ENCODE measurements around the gene GMDS.

GMDS gene

DNA sequence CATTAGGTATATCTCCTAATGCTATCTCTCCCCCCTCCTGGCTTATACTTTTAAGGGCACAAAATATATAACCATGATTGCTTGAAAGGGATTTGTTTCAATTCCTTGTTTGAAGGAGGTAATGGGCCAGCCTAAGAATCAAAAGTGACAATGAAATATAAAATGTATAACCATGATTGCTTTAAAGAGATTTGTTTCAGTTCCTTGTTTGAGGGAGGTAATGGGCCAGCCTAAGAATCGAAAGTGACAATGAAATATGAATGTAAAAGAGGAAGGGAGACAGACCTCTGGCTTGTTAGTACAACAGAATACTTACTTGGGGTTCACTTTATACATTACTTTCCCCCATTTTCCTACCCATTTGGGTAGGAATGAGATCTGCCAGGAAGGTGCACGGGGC lies 580.2 kb downstream of the GMDS start:
- DNase-seq, result no peak

DNA sequence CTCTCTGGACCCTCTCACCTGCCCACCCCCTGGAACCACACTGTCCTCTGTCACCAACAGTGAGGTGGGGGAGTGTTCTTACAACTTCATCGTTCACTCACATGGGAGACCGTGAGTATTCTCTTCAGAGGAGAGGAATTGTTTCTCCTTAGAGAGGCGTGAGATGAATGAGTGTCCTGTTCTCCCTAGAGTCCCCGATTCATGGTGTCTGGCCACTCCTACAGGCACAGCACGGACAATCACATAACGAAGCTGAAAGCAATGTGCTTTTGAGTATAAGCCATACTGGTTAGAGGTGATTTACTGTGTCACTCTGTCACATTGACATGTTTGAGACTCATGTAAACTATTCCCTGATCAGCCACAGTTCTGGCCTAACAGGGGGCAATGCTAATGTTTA lies 581.1 kb downstream of the GMDS start:
- no peak for DNase-seq

DNA sequence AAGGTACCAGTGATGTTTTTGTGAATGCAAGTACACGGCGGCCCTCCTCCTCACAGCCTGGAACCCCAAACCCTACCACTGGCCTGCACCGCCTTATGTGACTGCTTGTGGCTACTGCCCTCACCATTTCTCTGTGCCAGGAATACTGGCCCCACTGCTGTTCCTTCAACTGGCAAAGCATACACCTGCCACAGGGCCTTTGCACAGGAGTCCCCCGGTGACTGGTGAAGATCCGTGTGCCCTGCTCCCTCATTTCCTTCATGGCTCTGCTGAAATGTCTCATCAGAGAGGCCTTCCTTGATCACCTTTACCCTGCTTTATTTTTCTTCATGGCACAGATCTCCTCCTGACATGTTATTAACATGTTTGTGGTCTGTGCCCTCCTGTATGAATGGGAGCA lies 581.9 kb downstream of the GMDS start:
- DNase-seq, result no peak

DNA sequence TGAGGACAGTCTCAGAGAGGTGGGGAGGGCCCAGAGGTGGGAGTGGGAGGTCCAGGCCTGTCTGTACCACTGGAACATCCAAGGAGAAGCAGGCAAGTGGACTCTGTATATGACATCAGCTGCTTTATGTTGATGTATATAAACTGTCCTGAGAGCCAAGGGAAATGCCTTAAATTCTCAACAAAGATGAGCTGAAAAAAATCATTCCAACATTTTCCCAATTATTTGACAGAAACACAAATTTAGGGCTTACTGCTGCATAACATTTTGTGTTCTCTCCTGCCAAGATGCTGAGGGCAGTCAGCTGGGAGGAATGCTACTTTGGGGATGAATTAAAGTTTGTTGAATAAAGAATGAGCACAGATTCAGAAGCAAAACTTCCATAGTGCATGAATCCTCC lies 582.9 kb downstream of the GMDS start:
- DNase-seq, result no peak

DNA sequence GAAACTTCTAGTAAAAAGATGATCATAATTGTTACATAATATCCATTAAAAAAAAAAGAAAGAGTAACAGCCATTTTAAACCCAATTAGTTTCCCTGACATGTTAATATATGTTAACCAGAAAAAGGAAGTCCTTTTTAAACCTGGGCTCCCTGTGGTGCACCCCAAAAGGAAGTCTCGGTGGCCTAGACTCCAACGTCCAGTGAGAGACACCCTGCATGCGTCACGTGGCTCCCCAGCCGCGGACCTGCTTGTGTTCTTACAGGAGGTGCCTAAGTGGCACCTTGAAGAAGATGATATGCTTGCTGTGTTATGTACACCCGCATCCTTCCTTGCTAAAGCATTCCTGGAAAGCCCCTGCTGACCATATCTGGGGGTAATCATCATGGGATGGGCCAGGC lies 585.6 kb downstream of the GMDS start:
- no peak for DNase-seq

DNA sequence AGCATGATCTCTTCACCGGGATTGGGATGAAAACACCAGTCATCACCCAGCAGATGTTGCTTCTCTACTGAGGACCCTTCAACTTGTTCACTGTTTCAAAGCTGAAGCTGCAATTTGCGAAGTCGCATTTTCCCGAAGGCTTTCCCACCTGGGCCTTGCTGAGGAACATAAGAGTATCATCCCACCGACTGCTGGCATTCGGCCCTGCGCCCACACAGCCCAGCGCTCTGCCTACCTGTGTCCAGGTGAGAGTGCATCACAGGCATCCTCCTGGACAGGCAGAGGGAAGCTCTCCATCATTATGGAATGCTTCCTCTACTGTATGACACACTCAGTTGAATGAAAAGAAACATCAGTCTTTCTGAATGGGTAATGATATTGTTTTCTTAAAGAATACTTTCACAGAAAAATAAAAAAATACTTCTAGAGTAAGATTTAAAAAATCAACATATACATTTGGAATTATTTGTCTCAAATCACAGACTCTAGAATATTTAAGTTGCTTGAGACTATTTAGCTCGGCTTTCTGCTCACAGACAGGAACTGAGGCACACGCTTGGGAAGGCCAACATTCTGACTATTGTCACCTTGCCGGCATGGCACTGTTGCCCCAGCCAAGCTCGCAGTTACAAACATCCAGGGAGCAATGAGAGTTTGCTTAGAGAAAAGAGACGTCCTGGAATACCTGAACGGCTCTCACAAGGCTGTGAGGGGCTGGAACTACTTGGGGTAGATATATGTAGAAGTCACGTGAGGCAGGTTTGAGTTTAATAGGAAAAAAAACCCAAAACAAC lies 587.0 kb downstream of the GMDS start:
- DNase-seq, result no peak

DNA sequence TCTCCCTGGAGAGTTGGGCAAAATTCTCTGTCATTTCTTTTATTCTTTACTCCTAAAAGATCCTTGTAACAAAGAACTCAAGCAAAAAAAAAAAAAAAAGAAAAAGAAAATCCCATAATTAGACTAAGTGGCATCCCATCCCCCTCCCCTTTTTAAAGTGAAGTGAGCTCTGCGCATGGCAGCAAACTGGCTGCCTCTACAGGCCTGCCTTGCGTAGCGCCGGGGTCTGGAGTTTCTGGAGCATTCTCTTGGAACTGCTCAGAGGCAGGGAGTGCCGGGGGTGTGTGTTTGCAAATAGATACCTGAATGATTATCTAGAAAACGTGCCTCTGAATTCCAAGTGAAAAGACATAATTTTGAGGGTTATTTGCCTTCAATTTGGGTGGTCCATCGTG lies 587.6 kb downstream of the GMDS start:
- DNase-seq, result no peak

DNA sequence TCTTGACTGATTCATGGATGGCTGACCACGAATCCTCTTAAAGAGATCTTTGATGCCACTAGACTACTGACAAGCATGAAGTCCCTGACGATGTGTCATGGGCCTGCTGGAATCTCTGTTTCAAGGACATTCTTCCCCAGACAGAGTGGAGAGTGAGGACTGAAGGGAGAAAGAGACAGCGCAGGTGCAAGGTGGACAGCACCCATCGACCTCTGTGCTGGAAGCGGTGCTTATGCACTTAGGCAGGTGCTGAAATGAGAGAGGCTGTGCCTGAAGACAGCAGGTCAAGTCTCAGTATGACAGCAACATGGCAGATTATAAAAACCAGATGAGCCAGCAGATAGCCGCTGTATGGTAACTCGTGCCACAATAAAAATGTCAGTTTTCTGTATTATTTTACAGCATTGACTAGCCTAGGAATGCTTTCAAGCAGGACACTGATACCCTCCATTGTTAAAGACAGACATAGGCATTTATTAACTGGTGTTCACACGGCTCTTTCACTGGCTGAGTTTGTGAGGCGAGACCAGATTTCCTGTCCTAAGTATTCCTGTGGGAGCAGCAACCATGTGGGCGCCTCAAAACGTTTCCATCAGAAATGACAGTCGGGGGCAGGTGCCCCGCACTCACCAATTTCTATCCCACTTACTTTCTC lies 588.2 kb downstream of the GMDS start:
- no peak for DNase-seq

DNA sequence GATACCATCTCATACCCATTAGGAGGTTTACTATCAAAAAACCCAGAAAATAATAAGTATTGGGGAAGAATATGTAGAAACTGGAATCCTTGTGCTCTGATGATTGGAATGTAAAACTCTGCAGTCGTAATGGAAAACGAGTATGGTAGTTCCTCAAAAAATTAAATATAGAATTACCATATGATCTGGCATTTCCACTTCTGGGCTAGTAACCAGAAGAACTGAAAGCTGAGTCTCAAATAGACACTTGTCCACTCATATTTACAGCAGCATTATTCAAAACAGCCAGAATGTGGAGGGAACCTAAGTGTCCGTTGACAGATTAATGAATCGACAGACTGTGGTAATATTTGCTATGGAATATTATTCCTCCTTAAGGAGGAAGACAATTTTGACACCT lies 591.4 kb downstream of the GMDS start:
- no peak for DNase-seq

DNA sequence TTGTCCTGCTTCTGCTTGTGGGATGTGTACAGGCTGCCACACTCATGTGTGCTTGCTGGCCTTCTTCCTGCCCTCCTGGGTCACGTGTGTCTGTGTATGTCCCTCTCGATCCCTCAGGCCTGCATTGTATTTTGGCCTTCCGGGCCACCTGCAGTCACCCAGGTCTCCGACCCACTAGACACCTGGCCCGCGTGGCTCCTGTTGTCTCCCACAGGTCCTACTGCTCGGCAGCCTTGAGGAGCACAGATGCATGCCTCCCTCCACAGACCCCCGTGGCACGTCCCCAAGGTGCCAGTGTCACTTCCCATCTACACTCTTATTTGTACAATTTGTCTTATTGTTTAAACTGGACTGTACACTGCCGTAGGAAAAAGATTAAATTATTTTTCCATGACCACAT lies 592.6 kb downstream of the GMDS start:
- DNase-seq, result no peak

DNA sequence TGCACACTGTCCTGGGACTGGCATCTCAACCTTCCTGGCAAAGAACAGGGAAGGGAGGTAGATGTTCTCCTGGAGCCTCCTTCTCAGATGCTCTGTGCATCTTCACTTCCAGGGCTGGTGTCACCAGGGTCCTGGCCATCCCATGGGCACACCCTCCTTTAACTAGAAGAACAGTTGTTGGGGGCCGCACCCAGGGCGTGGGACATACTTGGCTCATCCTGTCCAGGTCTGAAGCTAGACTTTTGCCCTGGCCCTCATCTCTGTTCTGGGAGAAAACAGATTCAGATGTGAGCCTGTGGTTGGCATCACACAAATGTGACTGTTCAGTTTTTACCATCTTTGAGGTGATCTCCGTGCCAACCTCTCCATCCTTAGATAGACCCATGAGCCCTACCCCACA lies 594.0 kb downstream of the GMDS start:
- no peak for DNase-seq

DNA sequence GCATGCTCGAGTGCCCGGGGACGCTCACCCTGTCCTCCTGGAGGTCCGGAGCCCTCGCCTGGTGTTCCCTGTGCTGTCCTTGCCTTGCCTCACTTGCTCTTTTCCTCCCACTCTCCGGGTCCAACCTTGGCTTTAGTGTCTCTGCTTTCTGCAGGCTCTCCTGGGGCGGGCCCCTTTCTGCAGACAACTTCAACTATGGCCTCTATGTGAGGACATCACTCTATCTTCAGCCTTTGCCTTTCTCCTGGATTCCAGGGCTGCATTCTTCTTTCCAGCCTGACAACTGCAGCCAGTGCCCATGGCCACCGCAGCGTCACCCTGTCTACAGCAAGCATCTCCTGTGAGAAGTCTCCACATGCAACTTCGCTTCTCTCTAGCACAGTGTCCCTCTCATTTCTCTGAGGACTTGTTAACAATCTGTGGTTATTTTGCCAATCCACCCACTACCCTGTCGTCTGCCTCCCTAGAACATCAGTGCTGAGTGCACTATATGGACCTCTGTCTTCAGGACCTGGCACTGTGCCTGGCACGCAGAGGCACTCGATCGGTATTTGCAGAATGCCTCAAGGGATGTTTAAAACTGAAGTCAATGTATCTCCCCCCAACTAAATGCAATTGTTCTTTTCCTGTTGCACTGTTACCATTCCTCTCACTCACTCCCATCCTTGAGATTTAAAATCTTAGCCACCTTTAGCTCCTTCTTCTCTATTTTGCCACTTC lies 599.8 kb downstream of the GMDS start:
- no peak for DNase-seq

DNA sequence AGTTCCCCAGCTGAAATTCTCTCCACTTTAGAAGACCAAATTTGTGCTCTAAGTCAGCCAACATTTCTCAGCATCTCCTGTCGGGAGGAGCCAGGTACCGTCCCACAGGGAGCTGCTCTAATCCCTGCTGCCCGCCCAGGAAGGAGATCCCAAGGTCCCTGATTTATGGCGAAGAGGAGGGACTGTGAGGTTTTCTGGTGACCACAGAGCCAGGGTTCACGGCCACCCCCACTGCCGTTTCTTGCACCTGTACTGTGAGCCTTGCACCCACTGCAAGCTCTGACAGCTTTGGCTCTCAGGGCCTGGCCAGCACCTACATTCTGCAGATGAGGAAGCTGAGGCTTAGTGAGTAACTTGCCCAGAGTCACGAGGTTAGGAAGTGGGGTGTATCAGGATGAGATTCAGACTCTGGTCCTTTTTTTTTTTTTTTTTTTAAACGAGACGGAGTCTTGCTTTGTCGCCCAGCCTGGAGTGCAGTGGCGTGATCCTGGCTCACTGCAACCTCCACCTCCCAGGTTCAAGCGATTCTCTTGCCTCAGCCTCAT lies 600.8 kb downstream of the GMDS start:
- DNase-seq, result no peak

DNA sequence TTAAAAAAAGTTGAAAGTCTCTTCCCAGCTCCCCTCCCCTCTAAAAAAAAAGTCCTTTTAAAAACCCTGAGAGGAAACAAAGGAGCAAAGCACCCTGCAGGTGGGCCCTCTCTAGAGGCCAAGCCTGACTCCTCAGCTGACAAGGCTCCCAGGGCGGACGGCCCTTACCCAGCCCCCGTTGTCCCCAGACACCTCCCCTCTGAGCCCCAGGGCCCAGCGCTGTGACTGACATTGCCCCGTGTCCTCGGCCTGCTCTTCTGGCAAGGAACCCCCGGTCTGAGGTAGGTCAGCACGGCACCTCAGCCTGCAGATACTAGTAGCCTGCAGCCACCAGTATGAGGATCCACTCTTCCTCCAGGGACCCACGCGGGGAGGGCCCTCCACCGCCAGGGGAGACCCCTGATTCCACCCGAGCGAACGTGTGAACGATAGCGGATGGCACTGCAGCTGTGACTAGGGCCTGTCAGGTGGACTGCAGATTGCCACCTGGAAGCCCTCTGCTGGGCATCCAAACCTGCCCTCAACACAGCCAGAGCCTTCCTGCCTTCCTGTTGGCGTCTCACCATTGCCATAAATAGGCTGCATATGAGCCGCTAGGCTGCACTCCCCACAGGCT lies 601.5 kb downstream of the GMDS start:
- DNase-seq, result no peak

DNA sequence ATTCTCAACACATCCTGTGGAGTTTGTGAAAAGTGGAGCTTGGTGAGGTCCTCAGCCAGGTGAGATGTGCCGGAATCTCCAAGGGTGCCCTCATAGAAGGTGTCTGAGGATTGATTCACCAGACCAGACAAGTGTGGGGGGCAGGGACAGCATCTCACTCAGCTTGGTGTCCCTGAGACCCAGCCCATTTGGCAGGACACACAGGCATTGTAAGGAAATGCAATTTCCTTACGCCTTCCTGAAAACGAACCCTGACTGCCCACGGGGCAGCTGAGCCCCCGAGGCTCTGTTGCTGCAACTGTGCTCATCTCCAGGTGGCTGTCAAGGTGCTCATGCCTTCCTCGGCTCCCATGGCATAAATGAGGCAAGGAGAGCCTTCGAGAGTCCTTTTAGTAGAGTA lies 602.3 kb downstream of the GMDS start:
- no peak for DNase-seq

DNA sequence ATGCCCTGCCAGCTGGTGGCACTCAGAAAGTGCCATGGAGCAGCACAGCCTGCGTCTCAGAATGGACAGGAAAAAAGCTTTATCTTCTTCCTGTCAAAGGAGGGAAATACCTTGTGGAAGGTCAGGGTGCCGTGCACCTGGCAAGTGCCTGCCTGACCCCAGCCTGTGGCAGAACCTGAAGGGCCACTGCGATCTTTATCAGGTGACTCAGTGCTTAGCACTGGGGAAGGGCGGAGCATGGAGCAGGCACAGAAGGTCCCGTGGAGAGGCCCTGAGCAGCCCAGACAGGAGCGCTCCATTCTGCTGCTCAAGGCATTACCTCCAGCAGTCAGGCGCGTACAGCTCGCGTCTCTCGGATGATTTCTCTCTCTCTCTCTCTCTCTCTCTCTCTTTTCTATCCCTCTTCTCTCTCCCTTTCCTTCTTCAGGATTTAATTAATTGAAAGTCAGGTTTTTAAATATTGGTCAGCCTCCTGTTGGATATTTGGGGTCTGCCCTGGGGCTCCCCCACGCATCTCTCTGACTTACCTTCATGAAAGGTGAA lies 604.0 kb downstream of the GMDS start:
- no peak for DNase-seq

DNA sequence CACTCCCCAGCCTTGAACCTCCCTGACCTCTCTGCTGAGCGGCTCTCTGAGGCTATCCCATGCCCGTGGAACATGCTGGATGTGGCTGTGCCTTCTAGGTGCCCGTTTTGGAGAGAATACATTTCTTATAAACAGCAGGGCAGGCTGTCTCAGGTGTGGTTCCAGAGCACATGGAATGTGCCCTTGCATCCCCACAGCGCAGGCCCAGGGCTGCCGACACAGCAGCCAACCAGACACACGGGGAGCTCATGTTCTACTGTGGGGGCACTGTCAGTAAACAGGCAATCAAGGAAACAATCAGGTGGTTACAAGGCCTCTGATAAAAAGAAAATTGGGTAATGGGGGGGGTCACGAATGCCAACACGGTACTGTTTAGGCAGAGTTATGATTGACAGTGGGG lies 604.9 kb downstream of the GMDS start:
- DNase-seq, result no peak

DNA sequence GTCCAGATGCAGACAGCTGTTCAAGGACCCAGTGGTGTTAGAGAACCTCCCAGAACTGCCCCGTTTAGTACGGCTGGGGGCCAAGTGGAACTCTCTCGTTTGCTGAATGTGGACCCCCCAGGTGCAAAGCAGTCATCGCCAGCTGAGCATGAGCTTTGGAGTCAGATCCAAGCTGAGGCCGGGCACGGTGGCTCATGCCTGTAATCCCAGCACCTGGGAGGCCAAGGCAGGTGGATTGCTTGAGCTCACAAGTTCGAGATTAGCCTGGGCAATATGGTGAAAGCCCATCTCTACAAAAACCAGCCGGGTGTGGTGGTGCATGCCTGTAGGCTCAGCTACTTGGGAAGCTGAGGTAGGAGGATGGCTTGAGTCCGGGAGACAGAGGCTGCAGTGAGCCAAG lies 606.0 kb downstream of the GMDS start:
- DNase-seq, result no peak

DNA sequence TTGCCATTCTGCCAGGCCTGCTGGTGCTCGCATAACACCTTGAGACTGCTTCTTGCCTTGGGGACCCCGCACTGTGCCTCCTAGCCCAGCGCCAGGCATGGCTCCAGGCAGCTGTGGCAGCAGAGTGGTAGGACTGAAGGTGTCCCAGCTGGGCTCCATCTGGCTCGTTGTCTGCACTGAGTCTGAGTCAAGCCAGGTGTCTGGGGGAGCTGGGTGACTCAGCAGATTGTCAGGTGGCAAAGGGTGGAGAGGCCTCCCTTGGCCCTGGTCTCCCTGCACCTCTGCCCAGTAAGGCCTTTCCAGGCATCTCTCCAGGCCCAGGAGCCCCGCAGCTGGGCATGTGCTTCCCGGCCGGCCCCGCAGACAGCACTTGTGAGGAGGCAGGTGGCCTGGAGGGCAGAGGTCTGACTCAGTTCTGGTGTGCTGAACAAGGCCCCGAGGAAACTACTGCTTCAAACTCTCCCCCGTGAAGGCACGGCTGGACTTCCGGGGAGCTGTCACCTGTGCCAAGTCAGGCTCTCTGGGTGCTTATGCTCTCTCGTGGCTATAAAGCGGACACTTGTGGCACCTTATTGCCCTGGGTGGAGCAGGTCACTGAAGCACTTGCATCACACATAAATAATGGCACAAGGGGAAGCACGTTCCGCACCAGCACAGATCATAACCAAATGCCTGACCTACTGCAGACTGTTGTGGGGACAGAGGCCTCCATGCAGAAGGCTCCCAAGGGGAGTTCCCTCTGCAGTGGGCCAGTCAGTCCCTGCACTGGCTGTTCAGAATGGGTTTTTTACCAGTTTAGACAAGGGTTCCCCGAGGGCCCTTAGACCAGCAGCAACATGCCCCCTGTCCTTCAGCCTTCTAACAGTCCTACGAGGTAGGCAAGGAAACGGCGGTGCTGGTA lies 608.2 kb downstream of the GMDS start:
- no peak for DNase-seq

DNA sequence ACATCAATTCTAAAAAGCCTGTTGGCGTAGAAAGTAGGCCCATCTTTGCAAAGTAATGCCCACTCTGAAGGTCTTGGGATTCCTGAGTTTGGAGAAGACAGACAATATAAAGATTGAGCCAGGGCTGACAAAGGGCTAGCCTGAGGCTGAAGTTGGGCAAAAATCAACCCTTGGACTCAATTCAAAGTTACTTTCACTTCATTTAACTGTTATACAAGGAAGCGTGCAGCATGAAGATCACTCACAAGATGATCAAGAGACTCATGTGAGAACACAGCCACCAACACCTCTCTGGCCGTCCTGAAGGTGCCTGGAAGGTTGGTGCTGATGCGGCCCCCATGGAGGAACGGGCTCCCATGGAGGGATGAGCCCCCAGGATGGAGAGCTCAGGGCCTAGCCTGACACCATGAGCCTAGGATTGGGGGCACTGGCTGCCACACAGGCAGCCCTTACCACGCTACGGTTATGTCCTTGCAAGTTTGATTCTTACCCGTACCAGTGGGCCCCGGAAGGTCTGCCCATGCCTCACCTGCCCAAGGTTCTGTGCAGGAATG lies 609.1 kb downstream of the GMDS start:
- no peak for DNase-seq

DNA sequence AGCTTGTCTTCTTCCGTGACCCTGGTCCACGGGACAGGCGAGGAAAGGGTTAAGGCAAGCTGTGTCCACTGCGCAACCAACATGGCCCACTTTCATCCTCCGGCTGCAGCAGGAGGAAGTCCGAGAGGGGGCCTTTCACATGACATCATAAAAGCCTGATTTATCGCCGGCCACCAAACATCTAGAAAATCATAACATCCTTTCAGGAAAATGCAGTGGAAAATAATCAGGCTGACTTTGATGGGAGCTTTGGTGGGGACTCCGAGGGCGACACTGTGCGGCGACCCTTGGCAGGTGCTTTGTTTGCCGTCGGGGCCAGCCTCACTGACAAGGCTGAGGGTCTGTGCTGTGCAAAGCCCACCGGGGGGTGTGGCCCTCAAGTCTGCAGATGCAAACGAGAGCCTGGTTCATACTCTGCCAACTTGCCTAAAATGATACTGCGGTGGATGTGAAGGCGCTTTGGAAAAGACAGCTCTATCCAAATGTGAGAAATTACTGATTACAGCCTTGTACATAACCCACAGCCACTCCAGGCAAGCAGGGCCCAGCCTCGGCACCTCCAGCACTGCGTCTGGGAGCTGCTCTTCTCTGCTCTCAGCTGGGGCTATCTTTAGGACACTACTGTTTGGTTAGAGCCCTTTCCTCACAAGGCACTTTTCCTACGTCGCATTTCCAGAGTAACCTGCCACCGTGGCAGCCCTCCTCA lies 609.9 kb downstream of the GMDS start:
- DNase-seq, result no peak
